HG02623 (cell line): ENCODE data around the gene DHX29.

Experiments
- ATAC-seq: cut with Tn5 transposase; IDR thresholded peaks from one replicate; pipeline ENCODE4 v1.9.1; 2021; ENCODE audit warnings: moderate library complexity; ENCODE audit not compliant: unreplicated experiment

Gene DHX29

GRCh38 chr5:55232985-55233928 lies 74.2 kb downstream of the DHX29 start, which contains the start of gene CCNO:
CCNO (minus strand) TSS chr5:55233608; CDS start chr5:55233523, 85 bp downstream.
- ATAC-seq: peak; percentile 52

GRCh38 chr5:55232271-55232984 lies 75.1 kb downstream of the DHX29 start:
- ATAC-seq: no peak

GRCh38 chr5:55231919-55232270 lies 75.6 kb downstream of the DHX29 start:
- ATAC-seq: no peak

GRCh38 chr5:55231029-55231918 lies 76.2 kb downstream of the DHX29 start:
- no peak for ATAC-seq

GRCh38 chr5:55230086-55230629 lies 77.3 kb downstream of the DHX29 start:
- no peak for ATAC-seq

- no peak for ATAC-seq
These were observed 79.6 kb downstream of the DHX29 start for GRCh38 chr5:55227664-55228430.

- no peak for ATAC-seq
These were observed 80.4 kb downstream of the DHX29 start, which contains the start of gene MCIDAS for GRCh38 chr5:55226934-55227663. MCIDAS (minus strand) TSS chr5:55227315; CDS start chr5:55227138, 177 bp downstream.

- ATAC-seq: peak; percentile 47
These were observed 81.2 kb downstream of the DHX29 start for GRCh38 chr5:55226027-55226933.

GRCh38 chr5:55225346-55225745 lies 82.1 kb downstream of the DHX29 start:
- ATAC-seq: no peak

- ATAC-seq: no peak
These were observed 83.7 kb downstream of the DHX29 start for GRCh38 chr5:55223812-55224240.

- no peak for ATAC-seq
These were observed 84.3 kb downstream of the DHX29 start for GRCh38 chr5:55222985-55223811.

GRCh38 chr5:55222092-55222984 lies 85.2 kb downstream of the DHX29 start:
- no peak for ATAC-seq

GRCh38 chr5:55220433-55221185 lies 86.9 kb downstream of the DHX29 start:
- ATAC-seq: no peak

GRCh38 chr5:55219770-55220169 lies 87.7 kb downstream of the DHX29 start:
- ATAC-seq: no peak

- no peak for ATAC-seq
These were observed 88.5 kb downstream of the DHX29 start for GRCh38 chr5:55218967-55219366.
